ENCODE data around the gene ATXN7L1. TPM values are rescaled to one million over a fixed set of nuclear protein-coding genes. Genes with fewer than 3 reads are reported as not detected.

ATXN7L1 gene
- polyA plus RNA-seq, 1 of the 3 experiments (the other 2 are of a cell fraction) = 6.0 TPM

GRCh38 chr7:105808703-105809590 is 67.5 kb downstream of the ATXN7L1 start:
- Histone ChIP-seq H3K36me3 (replicated peaks in 1 of 2; ENCODE audit: control insufficient read depth in 1 of 2, insufficient read depth in 2 of 2, low read length in 1 of 2) (no peaks in the 10 kb centered on the region), H2AFZ (ENCODE audit: low read depth) (no peak overlapping the region), H3K27ac (ENCODE audit: low read depth in 2 of 2, low read length in 1 of 2) (no peak overlapping the region), H3K9me3 (no peaks in the 10 kb centered on the region), H3K27me3 (ENCODE audit: insufficient read depth) (no peaks in the 10 kb centered on the region), H3K4me1 (ENCODE audit: control insufficient read depth in 1 of 2, insufficient read depth in 2 of 2, low read depth in 1 of 2, low read length in 1 of 2) (peaks cover 0 to 22% of the 10 kb centered on the region in 2 experiments; a peak in 3 of 4 replicates), H3K9me2 (no peaks in the 10 kb centered on the region), H3K4me3 (ENCODE audit: low read depth in 2 of 2, low read length in 1 of 2) (no peak overlapping the region), H3K4me2 (no peak overlapping the region), H4K20me1 (ENCODE audit: insufficient read depth) (no peaks in the 10 kb centered on the region), H3K9ac (no peak overlapping the region), H3F3A (replicated peaks; ENCODE audit: insufficient read depth) (no peaks in the 10 kb centered on the region), H3K79me2 (ENCODE audit: insufficient read depth) (no peaks in the 10 kb centered on the region)
- no peak for TF ChIP-seq RFX5 (IDR thresholded peaks at IDR 0.05; ENCODE audit: low read length)
- no peak for TF ChIP-seq MEF2A (IDR thresholded peaks at IDR 0.05; ENCODE audit: borderline replicate concordance, low read depth)
- no peak for TF ChIP-seq USF2 (IDR thresholded peaks at IDR 0.05; ENCODE audit: borderline replicate concordance, low read depth, low read length)
- no peak for TF ChIP-seq USF1 (IDR thresholded peaks at IDR 0.05; ENCODE audit: borderline replicate concordance, low read depth)
- TF ChIP-seq EP300 (IDR thresholded peaks at IDR 0.05; ENCODE audit: borderline replicate concordance in 1 of 2, low read depth in 1 of 2, low read length in 1 of 2) = no peak
- no peak for TF ChIP-seq CTCF (IDR thresholded peaks at IDR 0.05)
- no peak for DNase-seq
- CTCF ChIA-PET = interaction anchor here (1.0 to 5.0 kb wide), 4 partner anchors 9 to 15 kb away, joined by 3 to 25 read pairs (median 4); no protein-coding TSS in a partner anchor
- WGBS (ENCODE audit: low lambda C conversion rate) = 78% methylated on average over 8 of the region's 8 CpGs
- POLR2A ChIA-PET = no interaction called here

- Histone ChIP-seq H3K9ac (no peak overlapping the region), H3K9me2 (no peaks in the 10 kb centered on the region), H3F3A (replicated peaks; ENCODE audit: insufficient read depth) (no peaks in the 10 kb centered on the region), H4K20me1 (ENCODE audit: insufficient read depth) (no peaks in the 10 kb centered on the region), H3K27me3 (ENCODE audit: insufficient read depth) (no peaks in the 10 kb centered on the region), H3K9me3 (no peaks in the 10 kb centered on the region), H3K79me2 (ENCODE audit: insufficient read depth) (no peaks in the 10 kb centered on the region), H3K4me2 (no peak overlapping the region), H2AFZ (ENCODE audit: low read depth) (no peak overlapping the region), H3K36me3 (replicated peaks in 1 of 2; ENCODE audit: control insufficient read depth in 1 of 2, insufficient read depth in 2 of 2, low read length in 1 of 2) (no peaks in the 10 kb centered on the region), H3K27ac (ENCODE audit: low read depth in 2 of 2, low read length in 1 of 2) (no peak overlapping the region), H3K4me1 (ENCODE audit: control insufficient read depth in 1 of 2, insufficient read depth in 2 of 2, low read depth in 1 of 2, low read length in 1 of 2) (peaks cover 0 to 23% of the 10 kb centered on the region in 2 experiments; a peak in 3 of 4 replicates), H3K4me3 (ENCODE audit: low read depth in 2 of 2, low read length in 1 of 2) (no peak overlapping the region)
- ChIA-PET CTCF (interaction anchor here (1.0 to 5.0 kb wide), 4 partner anchors 8 to 14 kb away, joined by 3 to 25 read pairs (median 4); no protein-coding TSS in a partner anchor), POLR2A (no interaction called here)
- TF ChIP-seq POLR2AphosphoS5 (IDR thresholded peaks at IDR 0.05; ENCODE audit: low read depth, low read length) (no peak), ZBTB33 (IDR thresholded peaks at IDR 0.05; ENCODE audit: borderline replicate concordance, low read depth) (no peak), YY1 (IDR thresholded peaks at IDR 0.05; ENCODE audit: low read depth) (no peak), REST (IDR thresholded peaks at IDR 0.05; ENCODE audit: low read depth, low read length) (no peak), MEF2A (IDR thresholded peaks at IDR 0.05; ENCODE audit: borderline replicate concordance, low read depth) (no peak), MXI1 (IDR thresholded peaks at IDR 0.05; ENCODE audit: low read depth, low read length) (no peak)
- 100% methylated on average over 1 of the region's 1 CpG for WGBS (ENCODE audit: low lambda C conversion rate)
- DNase-seq = no peak
These were observed 68.2 kb downstream of the ATXN7L1 start for GRCh38 chr7:105808209-105808608.

Data from SK-N-SH (cell line).